GM10266 (cell line): Measurements from ENCODE around the gene RIPK4.

Experiments
- DNase-seq: peaks from one replicate; pipeline ENCODE4 v3.0.0; 2012; ENCODE audit errors: extremely low spot score
- CTCF ChIP-seq: IDR thresholded peaks from 2 replicates; pipeline ENCODE4 v1.5.1; 2012; ENCODE audit warnings: mild to moderate bottlenecking, low read depth; ENCODE audit not compliant: control insufficient read depth, insufficient read depth; ENCODE audit errors: missing control alignments

RIPK4 gene

GRCh38 chr21:41808846-41809245, 42.0 kb upstream of the RIPK4 start:
- DNase-seq, result no peak
- no peak for TF ChIP-seq CTCF

GRCh38 chr21:41808094-41808493, 41.2 kb upstream of the RIPK4 start:
- no peak for TF ChIP-seq CTCF
- DNase-seq, result peak; percentile 18

- DNase-seq, result no peak
- TF ChIP-seq CTCF, result no peak
These were observed 39.9 kb upstream of the RIPK4 start for GRCh38 chr21:41806773-41807172.

GRCh38 chr21:41805643-41806042, 38.8 kb upstream of the RIPK4 start:
- TF ChIP-seq CTCF, result no peak
- DNase-seq, result no peak

GRCh38 chr21:41805038-41805437, 38.2 kb upstream of the RIPK4 start:
- no peak for TF ChIP-seq CTCF
- DNase-seq, result no peak

GRCh38 chr21:41804381-41804780, 37.5 kb upstream of the RIPK4 start:
- DNase-seq, result no peak
- no peak for TF ChIP-seq CTCF

- no peak for TF ChIP-seq CTCF
- DNase-seq, result no peak
These were observed 36.5 kb upstream of the RIPK4 start for GRCh38 chr21:41803316-41803715.
